Rectal smooth muscle tissue (tissue), 1 donor: ENCODE results near the gene AAMP.
A peak's percentile ranks its signal among the peaks of the same experiment; 100 is the strongest.

ENCODE experiments used
- H3K27ac ChIP-seq: one replicate; pipeline ENCODE4 v1.7.0; 2013; ENCODE audit warnings: low read depth, low read length, inconsistent platforms
- H3K27me3 ChIP-seq: one replicate; pipeline ENCODE4 v1.7.0; 2013; ENCODE audit warnings: low read length; ENCODE audit not compliant: control insufficient read depth, insufficient read depth
- H3K36me3 ChIP-seq: one replicate; pipeline ENCODE4 v1.7.0; 2013; ENCODE audit warnings: low read length; ENCODE audit not compliant: control insufficient read depth, insufficient read depth
- H3K4me1 ChIP-seq: one replicate; pipeline ENCODE4 v1.7.0; 2013; ENCODE audit warnings: low read length; ENCODE audit not compliant: control insufficient read depth, insufficient read depth
- H3K4me3 ChIP-seq: one replicate; pipeline ENCODE4 v1.7.0; 2013; ENCODE audit warnings: low read length
- H3K9ac ChIP-seq: one replicate; pipeline ENCODE4 v1.7.0; 2013; ENCODE audit warnings: low read length

AAMP gene

GRCh38 chr2:218217360-218218267 is 52.3 kb downstream of the AAMP start:
- H3K36me3 ChIP-seq, result no peaks in the 10 kb centered on the region
- H3K27me3 ChIP-seq, result no peaks in the 10 kb centered on the region
- peak overlapping the region; percentile 96 for H3K9ac ChIP-seq
- peaks cover 31% of the 10 kb centered on the region for H3K4me1 ChIP-seq
- H3K4me3 ChIP-seq, result peak overlapping the region; percentile 76
- H3K27ac ChIP-seq, result peak overlapping the region; percentile 93

DNA sequence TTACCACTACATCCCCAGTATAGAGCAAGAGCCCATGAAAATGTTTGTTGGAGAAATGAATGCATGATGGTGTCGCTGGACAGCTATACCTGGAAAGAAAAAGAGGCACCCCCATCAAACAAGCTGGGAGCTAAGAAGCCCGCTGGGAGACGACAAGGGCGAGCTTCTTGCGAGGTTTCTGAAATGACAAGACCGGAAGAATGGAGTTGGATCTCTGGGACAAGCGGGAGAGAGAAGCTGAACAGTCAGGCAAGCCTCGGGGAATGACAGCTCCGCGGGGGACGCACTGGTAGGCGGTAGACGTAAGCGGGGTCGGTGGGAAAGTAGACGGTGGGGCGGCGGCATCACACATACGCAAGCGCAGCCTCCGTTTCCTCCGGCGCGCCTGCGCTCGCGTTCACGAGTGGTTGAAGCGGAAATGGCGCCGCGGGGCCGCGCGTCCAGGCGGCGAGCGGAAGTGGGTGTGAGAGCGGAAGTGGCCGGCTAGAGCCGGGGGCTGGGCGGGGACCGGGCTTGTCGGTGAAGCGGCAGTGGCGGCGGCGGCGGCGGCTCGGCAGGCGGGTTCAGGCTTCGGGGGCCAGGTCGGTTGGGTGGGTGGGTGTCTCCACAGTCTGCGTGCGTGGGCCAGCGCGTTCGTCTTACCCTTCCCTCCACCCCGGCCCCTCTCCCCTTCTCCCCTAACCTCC is 53.1 kb downstream of the AAMP start, which contains the start of gene ARPC2:
Gene ARPC2, plus strand, starts transcription at position 516 of the 686 bp plus-strand sequence. CDS start 282 bp downstream, outside the sequence.
- Histone ChIP-seq H3K9ac (peak within 1 kb of the TSS; percentile 96), H3K36me3 (no peaks in the 10 kb centered on the region), H3K27ac (peak within 1 kb of the TSS; percentile 93), H3K27me3 (no peaks in the 10 kb centered on the region), H3K4me1 (peaks cover 26% of the 10 kb centered on the region), H3K4me3 (peak within 1 kb of the TSS; percentile 76)

GRCh38 chr2:218216336-218216673 is 53.6 kb downstream of the AAMP start:
- H3K27ac ChIP-seq, result peak overlapping the region; percentile 93
- peak overlapping the region; percentile 76 for H3K4me3 ChIP-seq
- no peak overlapping the region for H3K9ac ChIP-seq
- H3K4me1 ChIP-seq, result peaks cover 25% of the 10 kb centered on the region
- no peaks in the 10 kb centered on the region for H3K36me3 ChIP-seq
- no peaks in the 10 kb centered on the region for H3K27me3 ChIP-seq
